Right kidney (tissue), 1 donor: ENCODE data around the gene ISLR.
A peak's percentile ranks its signal among the peaks of the same experiment; 100 is the strongest.

Source experiments
- DNase-seq: peaks from one replicate; pipeline ENCODE4 v3.0.0-alpha.2; 2016

ISLR gene

GRCh38 chr15:74170875-74171578 lies 2.5 kb upstream of the ISLR start:
- no peak for DNase-seq

- DNase-seq = no peak
Measured at GRCh38 chr15:74171965-74172541, 1.5 kb upstream of the ISLR start.

GRCh38 chr15:74172701-74173379 lies 670 bp upstream of the ISLR start:
- peak; percentile 70 for DNase-seq

GRCh38 chr15:74174219-74174957 lies 878 bp downstream of the ISLR start:
- no peak for DNase-seq

- DNase-seq = no peak
Measured at GRCh38 chr15:74174958-74175253, 1.4 kb downstream of the ISLR start.

GRCh38 chr15:74175271-74176191 lies 2.0 kb downstream of the ISLR start:
- DNase-seq = no peak

GRCh38 chr15:74176262-74177214 lies 3.0 kb downstream of the ISLR start:
- DNase-seq = no peak

- no peak for DNase-seq
Measured at GRCh38 chr15:74178326-74179100, 5.0 kb downstream of the ISLR start.

- DNase-seq = no peak
Measured at GRCh38 chr15:74179101-74179841, 5.8 kb downstream of the ISLR start.

GRCh38 chr15:74179983-74180880 lies 6.7 kb downstream of the ISLR start:
- DNase-seq = no peak

- DNase-seq = no peak
Measured at GRCh38 chr15:74180881-74181602, 7.5 kb downstream of the ISLR start.

- DNase-seq = no peak
Measured at GRCh38 chr15:74182131-74182530, 8.6 kb downstream of the ISLR start.

- DNase-seq = no peak
Measured at GRCh38 chr15:74184582-74185091, 11.1 kb downstream of the ISLR start.

- DNase-seq = no peak
Measured at GRCh38 chr15:74185710-74186348, 12.3 kb downstream of the ISLR start.

GRCh38 chr15:74188216-74188615 lies 14.7 kb downstream of the ISLR start:
- no peak for DNase-seq

- no peak for DNase-seq
Measured at GRCh38 chr15:74191798-74192197, 18.3 kb downstream of the ISLR start.

GRCh38 chr15:74192751-74193150 lies 19.2 kb downstream of the ISLR start:
- DNase-seq = no peak
